ENCODE data around the gene MED25. TPM values are rescaled to one million over a fixed set of nuclear protein-coding genes. Genes with fewer than 3 reads are reported as not detected.

The MED25 gene
- total and polyA plus RNA-seq, 2 of the 8 experiments (the other 6 are each of a cell fraction or from before 2014, with no cell fraction given), result 21.6 to 71.4 TPM

DNA sequence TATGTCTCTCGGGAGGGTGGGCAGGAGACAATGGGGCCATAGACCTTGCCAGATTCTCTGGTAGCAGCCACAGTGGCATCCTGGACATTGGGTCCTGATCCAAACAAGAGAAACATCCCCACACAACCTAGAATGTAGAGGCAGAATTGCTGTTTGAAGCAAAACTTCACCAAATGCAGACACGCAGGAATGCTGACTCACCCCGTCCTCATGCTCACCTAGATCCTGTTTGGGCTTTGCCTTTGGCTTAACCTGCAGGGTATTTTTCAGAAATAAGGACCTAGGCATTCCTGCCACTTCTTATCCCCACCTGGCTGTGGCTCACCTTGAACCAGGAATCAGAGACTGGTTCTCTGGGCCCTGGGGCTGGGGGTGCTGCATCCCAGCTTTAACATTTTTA is 66.7 kb downstream of the MED25 start (continued):
- TF ChIP-seq CREB1 (IDR thresholded peaks at IDR 0.05), result no peak
- TF ChIP-seq PHF8 (conservative IDR thresholded peaks at IDR 0.05; ENCODE audit: low read depth, low read length), result no peak
- no peak for TF ChIP-seq POLR2AphosphoS5 (IDR thresholded peaks at IDR 0.05; ENCODE audit: low read depth, low read length)
- TF ChIP-seq YY1 (IDR thresholded peaks at IDR 0.05; ENCODE audit: low read depth, low read length), result no peak
- TF ChIP-seq, protein P1, sequence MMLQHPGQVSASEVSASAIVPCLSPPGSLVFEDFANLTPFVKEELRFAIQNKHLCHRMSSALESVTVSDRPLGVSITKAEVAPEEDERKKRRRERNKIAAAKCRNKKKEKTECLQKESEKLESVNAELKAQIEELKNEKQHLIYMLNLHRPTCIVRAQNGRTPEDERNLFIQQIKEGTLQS (IDR thresholded peaks at IDR 0.05; ENCODE audit: insufficient read depth, low read depth, low read length), result no peak
- no peak for TF ChIP-seq JUN (IDR thresholded peaks at IDR 0.05; ENCODE audit: low read depth, low read length)

Small RNA genes within 50 kb of the gene (microRNA-seq; reads per million reads assigned to microRNA genes)
- gene MIR4749 (ENCODE audit: borderline microRNAs expressed in 2 of 2, borderline number of aligned reads in 2 of 2, borderline replicate concordance in 1 of 2), result 0.46 to 1.4 reads per million in 2 experiments
- 0.41 to 0.46 reads per million in 2 experiments for gene MIR6799 (ENCODE audit: borderline microRNAs expressed in 2 of 2, borderline number of aligned reads in 2 of 2, borderline replicate concordance in 1 of 2)
- gene MIR6800 (ENCODE audit: borderline microRNAs expressed in 2 of 2, borderline number of aligned reads in 2 of 2, borderline replicate concordance in 1 of 2), result 0 to 0.61 reads per million in 2 experiments

Small RNA genes within 50 kb of the gene (small RNA-seq; reads per million reads assigned to genes)
- gene MIR4749 (ENCODE audit: insufficient read depth) (1.2 reads per million), gene MIR6799 (ENCODE audit: insufficient read depth) (0.86 reads per million)

Other genes with a start within 250 kb of the MED25 start
- 85.1 and 93.8 TPM in 2 replicates for gene NOSIP, start 237.7 kb upstream of the MED25 start, total RNA-seq (2021; fragmentation: NEBNext Ultra II Directional; extraction: Animal tissue kit (Norgen Biotek cat#: 25700))
- 192 and 254 TPM in 2 replicates for gene NOSIP, start 237.7 kb upstream of the MED25 start, polyA plus RNA-seq (2011; rRNA removed)
- 4.1 and 5.7 TPM in 2 replicates for gene PRRG2, start 237.0 kb upstream of the MED25 start, total RNA-seq (2021; fragmentation: NEBNext Ultra II Directional; extraction: Animal tissue kit (Norgen Biotek cat#: 25700))
- 5.6 and 6.3 TPM in 2 replicates for gene PRRG2, start 237.0 kb upstream of the MED25 start, polyA plus RNA-seq (2011; rRNA removed)
- 59.4 and 63.8 TPM in 2 replicates for gene PRR12, start 227.1 kb upstream of the MED25 start, total RNA-seq (2021; fragmentation: NEBNext Ultra II Directional; extraction: Animal tissue kit (Norgen Biotek cat#: 25700))
- 2.5 and 4.6 TPM in 2 replicates for gene PRR12, start 227.1 kb upstream of the MED25 start, polyA plus RNA-seq (2011; rRNA removed)
- gene RRAS, start 178.1 kb upstream of the MED25 start, total RNA-seq (2021; fragmentation: NEBNext Ultra II Directional; extraction: Animal tissue kit (Norgen Biotek cat#: 25700)), result 16.9 and 17.7 TPM in 2 replicates
- gene RRAS, start 178.1 kb upstream of the MED25 start, polyA plus RNA-seq (2011; rRNA removed), result 49.1 and 62.9 TPM in 2 replicates
- gene SCAF1, start 176.1 kb upstream of the MED25 start, total RNA-seq (2021; fragmentation: NEBNext Ultra II Directional; extraction: Animal tissue kit (Norgen Biotek cat#: 25700)), result 81.7 and 93.3 TPM in 2 replicates
- gene SCAF1, start 176.1 kb upstream of the MED25 start, polyA plus RNA-seq (2011; rRNA removed), result 9.7 and 21.4 TPM in 2 replicates
- 114 and 115 TPM in 2 replicates for gene IRF3, start 152.4 kb upstream of the MED25 start, total RNA-seq (2021; fragmentation: NEBNext Ultra II Directional; extraction: Animal tissue kit (Norgen Biotek cat#: 25700))
- gene IRF3, start 152.4 kb upstream of the MED25 start, polyA plus RNA-seq (2011; rRNA removed), result 103 and 185 TPM in 2 replicates
- gene BCL2L12, start 152.4 kb upstream of the MED25 start, total RNA-seq (2021; fragmentation: NEBNext Ultra II Directional; extraction: Animal tissue kit (Norgen Biotek cat#: 25700)), result 126 and 133 TPM in 2 replicates
- gene BCL2L12, start 152.4 kb upstream of the MED25 start, polyA plus RNA-seq (2011; rRNA removed), result 209 and 280 TPM in 2 replicates
- 561 and 579 TPM in 2 replicates for gene PRMT1, start 141.0 kb upstream of the MED25 start, total RNA-seq (2021; fragmentation: NEBNext Ultra II Directional; extraction: Animal tissue kit (Norgen Biotek cat#: 25700))
- gene PRMT1, start 141.0 kb upstream of the MED25 start, polyA plus RNA-seq (2011; rRNA removed), result 1,215 and 1,548 TPM in 2 replicates
- gene ADM5, start 128.7 kb upstream of the MED25 start, total RNA-seq (2021; fragmentation: NEBNext Ultra II Directional; extraction: Animal tissue kit (Norgen Biotek cat#: 25700)), result 2.6 and 4.3 TPM in 2 replicates
- 2.5 and 5.4 TPM in 2 replicates for gene ADM5, start 128.7 kb upstream of the MED25 start, polyA plus RNA-seq (2011; rRNA removed)
- 91.8 and 98.3 TPM in 2 replicates for gene CPT1C, start 127.2 kb upstream of the MED25 start, total RNA-seq (2021; fragmentation: NEBNext Ultra II Directional; extraction: Animal tissue kit (Norgen Biotek cat#: 25700))
- gene CPT1C, start 127.2 kb upstream of the MED25 start, polyA plus RNA-seq (2011; rRNA removed), result 79.6 and 122 TPM in 2 replicates
- not detected in 2 replicates for gene TSKS, start 55.0 kb upstream of the MED25 start, total RNA-seq (2021; fragmentation: NEBNext Ultra II Directional; extraction: Animal tissue kit (Norgen Biotek cat#: 25700))
- gene TSKS, start 55.0 kb upstream of the MED25 start, polyA plus RNA-seq (2011; rRNA removed), result 0.21 and 0.24 TPM in 2 replicates
- 105 and 109 TPM in 2 replicates for gene AP2A1, start 51.3 kb upstream of the MED25 start, total RNA-seq (2021; fragmentation: NEBNext Ultra II Directional; extraction: Animal tissue kit (Norgen Biotek cat#: 25700))
- gene AP2A1, start 51.3 kb upstream of the MED25 start, polyA plus RNA-seq (2011; rRNA removed), result 106 and 157 TPM in 2 replicates
- 33.9 and 34.1 TPM in 2 replicates for gene FUZ, start 5.0 kb upstream of the MED25 start, total RNA-seq (2021; fragmentation: NEBNext Ultra II Directional; extraction: Animal tissue kit (Norgen Biotek cat#: 25700))
- 28.4 and 43.8 TPM in 2 replicates for gene FUZ, start 5.0 kb upstream of the MED25 start, polyA plus RNA-seq (2011; rRNA removed)
- gene PTOV1, start 32.9 kb downstream of the MED25 start, total RNA-seq (2021; fragmentation: NEBNext Ultra II Directional; extraction: Animal tissue kit (Norgen Biotek cat#: 25700)), result 251 and 261 TPM in 2 replicates
- gene PTOV1, start 32.9 kb downstream of the MED25 start, polyA plus RNA-seq (2011; rRNA removed), result 147 and 213 TPM in 2 replicates
- 105 TPM in 2 replicates for gene PNKP, start 49.3 kb downstream of the MED25 start, total RNA-seq (2021; fragmentation: NEBNext Ultra II Directional; extraction: Animal tissue kit (Norgen Biotek cat#: 25700))
- gene PNKP, start 49.3 kb downstream of the MED25 start, polyA plus RNA-seq (2011; rRNA removed), result 45.8 and 66.5 TPM in 2 replicates
- 45.9 and 46.7 TPM in 2 replicates for gene AKT1S1, start 59.1 kb downstream of the MED25 start, total RNA-seq (2021; fragmentation: NEBNext Ultra II Directional; extraction: Animal tissue kit (Norgen Biotek cat#: 25700))
- 40.7 and 73.3 TPM in 2 replicates for gene AKT1S1, start 59.1 kb downstream of the MED25 start, polyA plus RNA-seq (2011; rRNA removed)
- gene TBC1D17, start 59.4 kb downstream of the MED25 start, total RNA-seq (2021; fragmentation: NEBNext Ultra II Directional; extraction: Animal tissue kit (Norgen Biotek cat#: 25700)), result 44.9 and 47.6 TPM in 2 replicates
- 30.3 and 53.7 TPM in 2 replicates for gene TBC1D17, start 59.4 kb downstream of the MED25 start, polyA plus RNA-seq (2011; rRNA removed)
- 0.67 and 0.76 TPM in 2 replicates for gene IL4I1, start 78.6 kb downstream of the MED25 start, total RNA-seq (2021; fragmentation: NEBNext Ultra II Directional; extraction: Animal tissue kit (Norgen Biotek cat#: 25700))
- 0.30 and 0.41 TPM in 2 replicates for gene IL4I1, start 78.6 kb downstream of the MED25 start, polyA plus RNA-seq (2011; rRNA removed)
- 13.1 TPM in 2 replicates for gene ATF5, start 110.9 kb downstream of the MED25 start, total RNA-seq (2021; fragmentation: NEBNext Ultra II Directional; extraction: Animal tissue kit (Norgen Biotek cat#: 25700))
- 6.2 and 25.0 TPM in 2 replicates for gene ATF5, start 110.9 kb downstream of the MED25 start, polyA plus RNA-seq (2011; rRNA removed)
- 106 and 107 TPM in 2 replicates for gene NUP62, start 111.2 kb downstream of the MED25 start, total RNA-seq (2021; fragmentation: NEBNext Ultra II Directional; extraction: Animal tissue kit (Norgen Biotek cat#: 25700))
- gene NUP62, start 111.2 kb downstream of the MED25 start, polyA plus RNA-seq (2011; rRNA removed), result 50.0 and 60.0 TPM in 2 replicates
- not detected in 2 replicates for gene SIGLEC11, start 142.9 kb downstream of the MED25 start, total RNA-seq (2021; fragmentation: NEBNext Ultra II Directional; extraction: Animal tissue kit (Norgen Biotek cat#: 25700))
- gene SIGLEC11, start 142.9 kb downstream of the MED25 start, polyA plus RNA-seq (2011; rRNA removed), result 0.14 and 0.18 TPM in 2 replicates
- gene VRK3, start 207.1 kb downstream of the MED25 start, total RNA-seq (2021; fragmentation: NEBNext Ultra II Directional; extraction: Animal tissue kit (Norgen Biotek cat#: 25700)), result 34.5 and 36.1 TPM in 2 replicates
- gene VRK3, start 207.1 kb downstream of the MED25 start, polyA plus RNA-seq (2011; rRNA removed), result 18.4 and 21.3 TPM in 2 replicates
- gene ZNF473, start 207.7 kb downstream of the MED25 start, total RNA-seq (2021; fragmentation: NEBNext Ultra II Directional; extraction: Animal tissue kit (Norgen Biotek cat#: 25700)), result 11.0 and 11.7 TPM in 2 replicates
- 5.2 and 5.8 TPM in 2 replicates for gene ZNF473, start 207.7 kb downstream of the MED25 start, polyA plus RNA-seq (2011; rRNA removed)